SU-DHL-6 (cell line): Measurements from ENCODE around the gene VPS35L.

Experiments used
- EZH2phosphoT487 ChIP-seq: fragments of 200-600 bp; sonication (generic), shearing (Covaris generic); conservative IDR thresholded peaks from 2 replicates; pipeline ENCODE4 v1.6.1; 2018; ENCODE audit warnings: mild to moderate bottlenecking, antibody characterized with exemption, low read length, moderate library complexity, mixed read lengths
- TF ChIP-seq, protein P1 (sequence below): fragments of 200-600 bp; sonication (generic); IDR thresholded peaks from one replicate; pipeline ENCODE4 v1.5.1; 2017; ENCODE audit warnings: antibody characterized with exemption, mild to moderate bottlenecking, low read length, moderate library complexity; ENCODE audit not compliant: insufficient read depth, poor library complexity, severe bottlenecking

DNA sequence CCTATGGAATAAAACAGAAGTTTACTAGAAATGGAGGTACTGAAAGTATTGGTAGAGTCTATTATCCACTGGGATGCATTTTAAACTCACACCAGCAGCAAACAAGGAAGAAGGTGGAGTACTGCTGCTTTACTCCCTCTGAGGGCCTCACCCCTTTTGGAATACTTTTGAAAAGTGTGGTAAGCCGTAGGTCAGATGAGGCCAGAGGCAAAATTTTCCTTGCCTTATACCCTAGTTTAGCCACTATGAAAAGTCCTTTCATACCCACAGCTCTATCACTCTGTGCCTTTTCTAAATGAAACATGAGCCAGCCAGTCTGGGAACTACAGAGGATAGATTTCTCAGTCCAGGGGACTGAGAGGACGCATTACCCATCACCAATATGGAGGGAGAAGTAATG lies 47.6 kb upstream of the VPS35L start:
- TF ChIP-seq, protein P1, sequence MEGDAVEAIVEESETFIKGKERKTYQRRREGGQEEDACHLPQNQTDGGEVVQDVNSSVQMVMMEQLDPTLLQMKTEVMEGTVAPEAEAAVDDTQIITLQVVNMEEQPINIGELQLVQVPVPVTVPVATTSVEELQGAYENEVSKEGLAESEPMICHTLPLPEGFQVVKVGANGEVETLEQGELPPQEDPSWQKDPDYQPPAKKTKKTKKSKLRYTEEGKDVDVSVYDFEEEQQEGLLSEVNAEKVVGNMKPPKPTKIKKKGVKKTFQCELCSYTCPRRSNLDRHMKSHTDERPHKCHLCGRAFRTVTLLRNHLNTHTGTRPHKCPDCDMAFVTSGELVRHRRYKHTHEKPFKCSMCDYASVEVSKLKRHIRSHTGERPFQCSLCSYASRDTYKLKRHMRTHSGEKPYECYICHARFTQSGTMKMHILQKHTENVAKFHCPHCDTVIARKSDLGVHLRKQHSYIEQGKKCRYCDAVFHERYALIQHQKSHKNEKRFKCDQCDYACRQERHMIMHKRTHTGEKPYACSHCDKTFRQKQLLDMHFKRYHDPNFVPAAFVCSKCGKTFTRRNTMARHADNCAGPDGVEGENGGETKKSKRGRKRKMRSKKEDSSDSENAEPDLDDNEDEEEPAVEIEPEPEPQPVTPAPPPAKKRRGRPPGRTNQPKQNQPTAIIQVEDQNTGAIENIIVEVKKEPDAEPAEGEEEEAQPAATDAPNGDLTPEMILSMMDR = no peak
- TF ChIP-seq EZH2phosphoT487 = no peak
